Measurements from ENCODE around the gene PHLPP2.

PHLPP2 gene

GRCh38 chr16:71724320-71724751, at the start of gene PHLPP2:
PHLPP2 (minus strand) TSS chr16:71724701; CDS start chr16:71714795, 9,906 bp downstream.
- TF ChIP-seq, protein P1, sequence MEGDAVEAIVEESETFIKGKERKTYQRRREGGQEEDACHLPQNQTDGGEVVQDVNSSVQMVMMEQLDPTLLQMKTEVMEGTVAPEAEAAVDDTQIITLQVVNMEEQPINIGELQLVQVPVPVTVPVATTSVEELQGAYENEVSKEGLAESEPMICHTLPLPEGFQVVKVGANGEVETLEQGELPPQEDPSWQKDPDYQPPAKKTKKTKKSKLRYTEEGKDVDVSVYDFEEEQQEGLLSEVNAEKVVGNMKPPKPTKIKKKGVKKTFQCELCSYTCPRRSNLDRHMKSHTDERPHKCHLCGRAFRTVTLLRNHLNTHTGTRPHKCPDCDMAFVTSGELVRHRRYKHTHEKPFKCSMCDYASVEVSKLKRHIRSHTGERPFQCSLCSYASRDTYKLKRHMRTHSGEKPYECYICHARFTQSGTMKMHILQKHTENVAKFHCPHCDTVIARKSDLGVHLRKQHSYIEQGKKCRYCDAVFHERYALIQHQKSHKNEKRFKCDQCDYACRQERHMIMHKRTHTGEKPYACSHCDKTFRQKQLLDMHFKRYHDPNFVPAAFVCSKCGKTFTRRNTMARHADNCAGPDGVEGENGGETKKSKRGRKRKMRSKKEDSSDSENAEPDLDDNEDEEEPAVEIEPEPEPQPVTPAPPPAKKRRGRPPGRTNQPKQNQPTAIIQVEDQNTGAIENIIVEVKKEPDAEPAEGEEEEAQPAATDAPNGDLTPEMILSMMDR (IDR thresholded peaks at IDR 0.05; ENCODE audit: extremely low read depth, insufficient read depth, missing control alignments): no peak
- DNase-seq (ENCODE audit: low spot score): no peak
- in situ Hi-C loops (cut with MboI; ENCODE audit: low pct_unique_long_range_greater_than_20kb, low sequenced_read_pairs, unreplicated experiment): no loop called here

DNA sequence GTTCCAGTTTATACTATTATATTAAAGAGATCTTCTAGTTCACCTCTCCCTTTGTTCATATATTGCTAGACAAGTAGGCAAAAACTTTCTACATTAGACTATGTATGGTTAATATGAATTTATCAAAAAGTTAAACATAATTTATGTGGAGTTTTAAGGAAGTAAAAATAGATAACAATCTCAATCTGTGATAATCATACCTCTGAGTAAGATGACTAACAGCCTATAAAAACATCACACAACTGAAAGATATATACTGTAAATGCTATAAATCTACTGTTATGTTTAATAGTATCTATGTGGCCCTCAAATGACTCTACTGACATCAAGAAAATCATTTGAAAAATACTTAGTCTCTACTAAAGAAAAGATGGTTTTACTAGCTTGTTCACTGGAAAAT, 47.1 kb upstream of the PHLPP2 start:
- in situ Hi-C loops (cut with MboI; ENCODE audit: low pct_unique_long_range_greater_than_20kb, low sequenced_read_pairs, unreplicated experiment): no loop called here
- DNase-seq (ENCODE audit: low spot score): no peak
- TF ChIP-seq, protein P1 (IDR thresholded peaks at IDR 0.05; ENCODE audit: extremely low read depth, insufficient read depth, missing control alignments): no peak

DNA sequence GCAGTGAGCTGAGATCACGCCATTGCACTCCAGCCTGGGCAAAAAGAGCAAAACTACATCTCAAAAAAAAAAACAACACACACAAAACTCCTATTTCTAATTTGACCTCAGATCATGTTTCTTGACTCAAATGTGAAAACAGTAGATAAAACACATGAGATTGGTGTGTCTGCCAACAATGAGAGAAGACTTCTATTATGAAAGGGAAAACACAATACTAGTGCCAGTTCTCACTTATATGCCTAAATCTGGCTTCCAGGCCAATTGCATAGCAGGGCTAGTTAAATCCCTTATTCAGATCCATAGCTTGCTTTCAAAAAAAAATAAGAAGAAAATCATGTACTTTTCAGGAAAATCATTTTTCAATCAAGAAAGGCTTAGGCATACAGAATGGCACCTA, 44.7 kb upstream of the PHLPP2 start:
- TF ChIP-seq, protein P1 (IDR thresholded peaks at IDR 0.05; ENCODE audit: extremely low read depth, insufficient read depth, missing control alignments): no peak
- in situ Hi-C loops (cut with MboI; ENCODE audit: low pct_unique_long_range_greater_than_20kb, low sequenced_read_pairs, unreplicated experiment): no loop called here
- no peak for DNase-seq (ENCODE audit: low spot score)

DNA sequence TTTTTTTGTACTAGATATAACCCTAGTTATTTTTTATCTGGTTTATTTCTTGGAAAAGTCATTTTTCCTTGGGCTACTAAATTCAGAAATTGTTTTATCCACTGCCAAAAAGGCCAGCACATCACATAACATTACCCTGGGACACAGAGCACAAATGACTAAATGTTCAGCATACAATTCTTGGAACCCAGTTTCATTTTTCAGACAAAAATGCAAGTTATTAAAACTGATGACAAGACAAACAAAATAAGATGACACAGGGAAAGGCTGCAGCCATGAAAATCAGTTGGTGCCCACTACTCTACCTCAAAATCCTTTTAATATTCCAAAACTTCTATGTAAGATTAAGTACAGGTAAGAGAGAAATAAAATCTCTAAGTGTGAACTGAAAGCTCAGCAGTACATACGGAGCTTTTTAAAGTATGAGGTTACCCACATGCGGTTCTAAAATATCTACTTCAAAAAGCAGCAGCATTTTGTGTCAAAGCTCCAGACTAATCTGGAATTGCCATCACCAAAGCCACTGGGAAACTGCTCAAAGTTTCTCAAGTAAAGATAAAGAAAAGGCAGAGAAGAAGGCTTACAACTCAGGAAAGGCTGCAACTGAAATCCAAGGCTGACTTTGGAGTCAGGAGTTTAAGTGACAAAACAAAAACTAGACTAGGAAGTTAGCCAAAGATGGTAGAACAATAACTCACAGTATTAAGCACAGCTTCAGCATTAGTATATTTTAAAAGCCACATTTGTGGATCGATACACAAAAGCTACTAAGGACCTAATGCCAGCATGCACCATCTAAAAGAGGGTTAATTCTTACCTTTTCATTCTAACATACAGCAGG, 42.8 kb upstream of the PHLPP2 start:
- TF ChIP-seq, protein P1 (IDR thresholded peaks at IDR 0.05; ENCODE audit: extremely low read depth, insufficient read depth, missing control alignments): no peak
- in situ Hi-C loops (cut with MboI; ENCODE audit: low pct_unique_long_range_greater_than_20kb, low sequenced_read_pairs, unreplicated experiment): no loop called here
- no peak for DNase-seq (ENCODE audit: low spot score)

DNA sequence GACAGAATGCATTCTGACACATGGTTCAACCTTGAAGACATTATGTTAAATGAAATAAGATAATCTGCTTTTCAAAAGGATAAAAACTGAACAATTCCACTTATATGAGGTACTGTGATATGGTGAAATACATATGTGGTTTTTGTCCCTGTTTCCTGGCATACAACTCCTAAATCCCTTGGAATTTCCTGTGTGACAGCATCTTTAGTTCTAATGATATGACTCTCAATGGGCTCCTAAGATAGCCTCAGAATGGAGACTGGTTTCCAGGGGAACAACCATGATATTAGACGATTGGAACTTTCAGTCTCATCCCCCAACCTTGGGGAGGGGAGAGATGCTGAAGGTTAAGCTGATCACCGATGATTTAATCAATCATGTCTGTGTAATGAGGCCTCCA, 37.7 kb upstream of the PHLPP2 start:
- in situ Hi-C loops (cut with MboI; ENCODE audit: low pct_unique_long_range_greater_than_20kb, low sequenced_read_pairs, unreplicated experiment): no loop called here
- TF ChIP-seq, protein P1 (IDR thresholded peaks at IDR 0.05; ENCODE audit: extremely low read depth, insufficient read depth, missing control alignments): no peak
- no peak for DNase-seq (ENCODE audit: low spot score)

DNA sequence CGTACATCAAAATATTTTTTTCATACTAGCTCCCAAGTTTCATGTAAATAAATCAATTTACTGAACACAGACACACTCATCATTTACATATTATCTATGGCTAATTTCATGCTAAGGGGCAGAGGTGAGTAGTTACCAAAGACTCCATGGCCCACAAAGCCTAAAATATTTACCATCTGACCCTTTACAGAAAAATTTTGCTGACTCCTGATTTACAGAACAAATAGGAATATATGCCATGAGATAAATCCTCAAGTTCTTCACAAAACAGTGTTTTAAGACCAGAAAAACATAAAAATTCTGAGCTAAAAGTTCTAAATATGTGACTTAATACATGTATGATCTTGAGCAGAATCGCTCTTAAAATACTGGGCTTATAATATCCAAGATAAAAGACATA, 36.6 kb upstream of the PHLPP2 start:
- no peak for DNase-seq (ENCODE audit: low spot score)
- TF ChIP-seq, protein P1 (IDR thresholded peaks at IDR 0.05; ENCODE audit: extremely low read depth, insufficient read depth, missing control alignments): no peak
- in situ Hi-C loops (cut with MboI; ENCODE audit: low pct_unique_long_range_greater_than_20kb, low sequenced_read_pairs, unreplicated experiment): no loop called here

Measured in GM13977 (cell line).